ENCODE results near the gene GPX1. TPM values are rescaled to one million over a fixed set of nuclear protein-coding genes. Genes with fewer than 3 reads are reported as not detected.
A peak's percentile ranks its signal among the peaks of the same experiment; 100 is the strongest.
"Not testable (repeated sequence)": the region's sequence is repeated elsewhere in the genome, so short reads cannot be mapped to it uniquely, and the experiment has no call there.

Gene GPX1
- total RNA-seq, 6 experiments from 2014 or later: 127 to 455 (median 278) TPM

- ATAC-seq: no peak
These were observed 12.6 kb upstream of the GPX1 start for GRCh38 chr3:49370585-49371290.

DNA sequence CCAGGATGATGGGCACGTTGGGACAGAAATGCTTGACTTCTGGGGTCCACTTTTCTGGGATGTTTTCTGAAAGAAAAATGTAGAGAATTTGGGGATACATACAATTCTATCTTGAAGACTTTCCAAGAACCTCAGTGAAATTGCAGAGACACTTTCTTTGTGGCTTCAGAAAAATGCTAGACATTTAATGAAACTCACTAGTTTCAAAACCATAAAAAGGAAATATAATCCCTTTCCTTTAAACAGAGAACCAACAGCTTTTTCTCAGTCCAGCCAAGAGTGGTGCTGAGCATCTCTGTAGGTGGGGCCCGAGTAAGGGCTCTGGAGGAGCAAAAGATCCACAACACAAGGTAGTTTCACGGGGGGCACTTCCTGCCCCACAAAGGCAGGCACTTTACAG lies 4.4 kb upstream of the GPX1 start:
- Histone ChIP-seq H3K4me1 (peaks cover 0 to 12% (median 7%) of the 10 kb centered on the region in 4 donors), H3K27ac (no peak overlapping the region), H3K27me3 (no peaks in the 10 kb centered on the region), H3K4me3 (no peak overlapping the region), H3K9me3 (no peaks in the 10 kb centered on the region), H3K36me3 (peaks cover 0 to 70% (median 34%) of the 10 kb centered on the region in 4 donors)
- WGBS (ENCODE audit: insufficient coverage, low coverage, low lambda C conversion rate, missing lambda C conversion rate): no CpG with 5 or more reads among the region's 3 CpGs
- no peak for ATAC-seq
- DNase-seq: no peak
- intact Hi-C loops (cut with DNase I): no loop called here
- TF ChIP-seq POLR2A (IDR thresholded peaks at IDR 0.05) (no peak), CTCF (IDR thresholded peaks at IDR 0.05) (no peak)

More at GRCh38 chr3:49370585-49371290, 12.6 kb upstream of the GPX1 start:
- Histone ChIP-seq H3K36me3 (peaks cover 0 to 62% (median 27%) of the 10 kb centered on the region in 4 donors), H3K27ac (no peak overlapping the region), H3K9me3 (no peaks in the 10 kb centered on the region), H3K27me3 (no peaks in the 10 kb centered on the region), H3K4me1 (peaks cover 0 to 12% (median 0%) of the 10 kb centered on the region in 4 donors), H3K4me3 (no peak overlapping the region)
- intact Hi-C loops (cut with DNase I): no loop called here
- 92% methylated on average over 4 of the region's 6 CpGs for WGBS (ENCODE audit: insufficient coverage, low coverage, low lambda C conversion rate, missing lambda C conversion rate)
- TF ChIP-seq CTCF (IDR thresholded peaks at IDR 0.05) (no peak), POLR2A (IDR thresholded peaks at IDR 0.05) (no peak)
- DNase-seq: no peak

DNA sequence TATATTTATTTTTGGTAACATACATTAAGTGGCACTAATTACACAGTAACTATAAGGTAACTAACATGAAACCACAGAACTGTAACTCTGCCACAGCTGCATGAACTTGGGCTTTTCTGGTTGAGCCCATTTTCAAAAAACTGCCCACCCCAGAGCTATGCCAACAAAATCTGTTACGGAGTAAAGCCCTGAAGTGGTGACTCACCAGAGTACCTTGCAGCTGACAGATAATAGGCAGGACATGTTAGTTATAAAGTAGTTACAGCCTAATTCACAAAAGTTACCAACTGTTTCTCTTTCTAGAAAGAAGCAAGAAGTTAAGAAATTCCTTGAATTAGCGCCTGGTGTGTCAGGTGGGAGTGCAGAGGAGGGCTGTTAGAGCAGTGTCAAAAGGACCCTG lies 1.5 kb upstream of the GPX1 start:
- H3K4me1 ChIP-seq: peaks cover 0 to 14% (median 12%) of the 10 kb centered on the region in 4 donors
- H3K36me3 ChIP-seq: peaks cover 0 to 69% (median 29%) of the 10 kb centered on the region in 4 donors
- H3K9me3 ChIP-seq: no peaks in the 10 kb centered on the region
- ATAC-seq: no peak
- H3K27me3 ChIP-seq: no peaks in the 10 kb centered on the region
- H3K27ac ChIP-seq: no peak overlapping the region
- intact Hi-C loops (cut with DNase I): no loop called here
- WGBS (ENCODE audit: insufficient coverage, low coverage, low lambda C conversion rate, missing lambda C conversion rate): 75% methylated on average over 2 of the region's 2 CpGs
- DNase-seq: no peak
- H3K4me3 ChIP-seq: no peak overlapping the region
- TF ChIP-seq CTCF (IDR thresholded peaks at IDR 0.05) (no peak), POLR2A (IDR thresholded peaks at IDR 0.05) (no peak)

DNA sequence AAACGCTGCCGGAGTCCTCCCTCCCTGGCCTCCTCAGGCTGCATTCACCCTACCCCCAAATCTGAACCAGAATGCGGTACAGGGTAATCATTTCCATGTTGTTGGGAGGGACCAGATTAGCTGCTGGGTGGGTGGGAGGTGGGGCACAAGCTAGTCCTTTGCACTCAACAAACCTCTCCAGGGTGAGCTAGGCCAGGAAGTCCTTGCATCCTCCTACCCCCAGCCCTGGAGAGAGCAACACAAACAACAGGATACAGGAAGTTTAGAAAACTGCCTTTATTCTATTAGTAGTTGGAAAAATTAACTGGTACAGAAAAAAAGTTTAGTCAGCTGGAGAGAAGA lies 702 bp upstream of the GPX1 start:
- TF ChIP-seq CTCF (IDR thresholded peaks at IDR 0.05) (no peak), POLR2A (IDR thresholded peaks at IDR 0.05) (no peak)

DNA sequence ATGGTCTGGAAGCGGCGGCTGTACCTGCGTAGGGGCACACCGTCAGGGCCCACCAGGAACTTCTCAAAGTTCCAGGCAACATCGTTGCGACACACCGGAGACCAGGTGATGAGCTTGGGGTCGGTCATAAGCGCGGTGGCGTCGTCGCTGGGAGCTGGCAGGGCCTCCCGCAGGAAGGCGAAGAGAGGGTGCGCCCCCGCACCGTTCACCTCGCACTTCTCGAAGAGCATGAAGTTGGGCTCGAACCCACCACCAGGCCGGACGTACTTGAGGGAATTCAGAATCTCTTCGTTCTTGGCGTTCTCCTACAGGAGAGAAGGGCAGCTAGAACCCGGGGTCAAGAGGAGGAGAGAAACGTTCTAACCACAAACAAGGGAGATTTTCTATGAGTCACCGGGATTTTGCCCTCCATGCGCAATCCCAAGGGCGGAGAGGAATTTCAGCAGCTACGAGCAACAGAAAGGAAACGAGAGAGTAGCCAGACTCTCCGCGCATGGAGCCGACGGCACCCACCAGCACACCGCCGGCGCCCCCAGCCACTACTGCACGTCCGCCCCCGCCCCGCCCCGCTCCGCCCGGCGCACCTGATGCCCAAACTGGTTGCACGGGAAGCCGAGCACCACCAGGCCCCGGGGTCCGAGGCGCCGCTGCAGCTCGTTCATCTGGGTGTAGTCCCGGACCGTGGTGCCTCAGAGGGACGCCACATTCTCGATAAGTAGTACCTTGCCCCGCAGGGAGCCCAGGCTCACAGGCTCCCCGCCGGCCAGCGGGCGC lies 523 bp downstream of the GPX1 start:
- peak; percentile 24 to 40 (median 32) for ATAC-seq
- Histone ChIP-seq H3K4me1 (peaks cover 0 to 24% (median 12%) of the 10 kb centered on the region in 4 donors), H3K36me3 (peaks cover 0 to 51% (median 23%) of the 10 kb centered on the region in 4 donors), H3K4me3 (peak overlapping the region; percentile 87 to 92 (median 92)), H3K27ac (peak overlapping the region; percentile 62 to 85 (median 81))
- WGBS (ENCODE audit: insufficient coverage, low coverage, low lambda C conversion rate, missing lambda C conversion rate): 1% methylated on average over 30 of the region's 63 CpGs
- DNase-seq: peak; percentile 65 to 68 (median 66)
- H3K9me3 ChIP-seq; H3K27me3 ChIP-seq; intact Hi-C loops (cut with DNase I): not testable (repeated sequence)

More for the DNA sequence above, 702 bp upstream of the GPX1 start:
- ATAC-seq (peak; percentile 4 to 45 (median 18)), DNase-seq (peak in 1 of 3 donors; percentile 32)
- Histone ChIP-seq H3K4me1 (peaks cover 0 to 14% (median 12%) of the 10 kb centered on the region in 4 donors), H3K27ac (peak overlapping the region; percentile 62 to 85 (median 81)), H3K36me3 (peaks cover 0 to 62% (median 28%) of the 10 kb centered on the region in 4 donors), H3K9me3 (no peaks in the 10 kb centered on the region), H3K27me3 (no peaks in the 10 kb centered on the region), H3K4me3 (peak overlapping the region; percentile 87 to 92 (median 92))
- intact Hi-C loops (cut with DNase I): no loop called here
- WGBS (ENCODE audit: insufficient coverage, low coverage, low lambda C conversion rate, missing lambda C conversion rate): 6% methylated on average over 3 of the region's 3 CpGs

- Histone ChIP-seq H3K4me3 (peak overlapping the region; percentile 87 to 92 (median 92)), H3K4me1 (peaks cover 1 to 30% (median 13%) of the 10 kb centered on the region in 4 donors), H3K36me3 (peaks cover 0 to 46% (median 19%) of the 10 kb centered on the region in 4 donors), H3K27ac (peak overlapping the region; percentile 62 to 85 (median 81))
- DNase-seq; H3K27me3 ChIP-seq; H3K9me3 ChIP-seq; ATAC-seq; intact Hi-C loops (cut with DNase I): not testable (repeated sequence)
- WGBS (ENCODE audit: insufficient coverage, low coverage, low lambda C conversion rate, missing lambda C conversion rate): 32% methylated on average over 4 of the region's 10 CpGs
These were observed 1.1 kb downstream of the GPX1 start for GRCh38 chr3:49357095-49357442.
